Neural progenitor cell (in vitro differentiated cells): ENCODE results near the gene LGI1. TPM values are rescaled to one million over a fixed set of nuclear protein-coding genes. Genes with fewer than 3 reads are reported as not detected.

Source experiments
- DNase-seq: peaks from one replicate; pipeline ENCODE4 v3.0.0-alpha.2; 2016; ENCODE audit warnings: low spot score
- H2AFZ ChIP-seq: fragments of 200-600 bp; sonication (generic); replicated peaks from 2 replicates; pipeline ENCODE4 v1.6.1; 2016; ENCODE audit warnings: antibody characterized with exemption
- H3F3A ChIP-seq: fragments of 200-600 bp; sonication (generic); 2 replicates; pipeline ENCODE4 v1.6.1; 2016; ENCODE audit warnings: antibody characterized with exemption, low read depth
- H3K27ac ChIP-seq: fragments of 200-600 bp; sonication (generic); 2 replicates; pipeline ENCODE4 v1.5.1; 2016; ENCODE audit warnings: mild to moderate bottlenecking
- H3K27me3 ChIP-seq: fragments of 200-600 bp; sonication (generic); 2 replicates; pipeline ENCODE4 v1.6.1; 2016; ENCODE audit warnings: mild to moderate bottlenecking, moderate library complexity
- H3K36me3 ChIP-seq: fragments of 200-600 bp; sonication (generic); 2 replicates; pipeline ENCODE4 v1.5.1; 2016
- H3K4me1 ChIP-seq: fragments of 200-600 bp; sonication (generic); 2 replicates; pipeline ENCODE4 v1.6.1; 2016; ENCODE audit warnings: mixed run types
- H3K4me2 ChIP-seq: fragments of 200-600 bp; sonication (generic); 2 replicates; pipeline ENCODE4 v1.6.1; 2016
- H3K4me3 ChIP-seq: fragments of 200-600 bp; sonication (generic); 2 replicates; pipeline ENCODE4 v1.5.1; 2016
- H3K79me2 ChIP-seq: fragments of 200-600 bp; sonication (generic); 2 replicates; pipeline ENCODE4 v1.6.1; 2016; ENCODE audit warnings: low read depth
- H3K9ac ChIP-seq: fragments of 200-600 bp; sonication (generic); 2 replicates; pipeline ENCODE4 v1.6.1; 2016
- H3K9me3 ChIP-seq: fragments of 200-600 bp; sonication (generic); 2 replicates; pipeline ENCODE4 v1.5.1; 2016; ENCODE audit warnings: low read depth
- H4K20me1 ChIP-seq: fragments of 200-600 bp; sonication (generic); 2 replicates; pipeline ENCODE4 v1.6.1; 2016; ENCODE audit warnings: low read depth
- H3K27ac Mint-ChIP-seq: 3 replicates; pipeline ENCODE4 v1.8.0; 2021; ENCODE audit warnings: mixed read lengths
- H3K27me3 Mint-ChIP-seq: 2 replicates; pipeline ENCODE4 v1.8.0; 2022; ENCODE audit warnings: low read depth, mild to moderate bottlenecking, inconsistent platforms, moderate library complexity, mixed read lengths; ENCODE audit not compliant: insufficient read depth
- H3K36me3 Mint-ChIP-seq: 3 replicates; pipeline ENCODE4 v1.8.0; 2021; ENCODE audit warnings: mixed read lengths
- H3K4me1 Mint-ChIP-seq: 3 replicates; pipeline ENCODE4 v1.8.0; 2021; ENCODE audit warnings: mixed read lengths
- H3K4me3 Mint-ChIP-seq: 3 replicates; pipeline ENCODE4 v1.8.0; 2021; ENCODE audit warnings: mild to moderate bottlenecking, moderate library complexity, mixed read lengths
- H3K9me3 Mint-ChIP-seq: 3 replicates; pipeline ENCODE4 v1.8.0; 2020; ENCODE audit warnings: mixed read lengths
- EZH2 ChIP-seq: fragments of 200-600 bp; sonication (generic); IDR thresholded peaks from 2 replicates; pipeline ENCODE4 v1.6.1; 2017; ENCODE audit warnings: antibody characterized with exemption, mild to moderate bottlenecking, moderate library complexity
- EZH2phosphoT487 ChIP-seq: fragments of 200-600 bp; sonication (generic); IDR thresholded peaks from 2 replicates; pipeline ENCODE4 v1.6.1; 2017; ENCODE audit warnings: antibody characterized with exemption
- total RNA-seq: library from RNA; depleted of rRNA; stranded (reverse); fragments of >200 nt; gene quantifications from 2 replicates; pipeline ENCODE4 v1.2.3, GENCODE V29; 2015; ENCODE audit warnings: low replicate concordance
- TF ChIP-seq, protein P1 (sequence below): fragments of 200-600 bp; sonication (generic); IDR thresholded peaks from 2 replicates; pipeline ENCODE4 v1.5.1; 2017; ENCODE audit warnings: antibody characterized with exemption, mild to moderate bottlenecking

LGI1 gene
- total RNA-seq, 1 donor from 2014 or later: 20.2 TPM

DNA sequence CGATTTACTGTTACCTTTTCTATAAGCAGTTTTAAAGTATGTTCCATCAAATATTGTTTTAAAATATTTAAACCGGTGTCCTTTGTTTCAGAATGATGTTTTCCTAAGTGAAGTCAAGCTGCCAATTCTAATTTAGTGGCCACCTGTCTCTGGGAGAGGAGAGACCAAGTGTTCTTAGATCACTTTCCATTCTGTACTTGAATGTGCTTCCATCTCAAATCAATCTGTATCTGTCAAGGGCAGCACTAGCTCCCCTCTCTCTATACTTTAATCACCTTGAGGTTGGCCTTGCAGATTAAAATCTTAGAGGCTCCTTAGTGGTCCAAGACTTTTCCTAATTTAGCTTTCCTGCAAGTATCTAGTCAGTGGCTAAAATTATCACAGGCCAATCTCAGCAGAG lies 49.6 kb downstream of the LGI1 start:
- no peak overlapping the region for H3K4me3 ChIP-seq
- TF ChIP-seq EZH2phosphoT487: no peak
- TF ChIP-seq, protein P1, sequence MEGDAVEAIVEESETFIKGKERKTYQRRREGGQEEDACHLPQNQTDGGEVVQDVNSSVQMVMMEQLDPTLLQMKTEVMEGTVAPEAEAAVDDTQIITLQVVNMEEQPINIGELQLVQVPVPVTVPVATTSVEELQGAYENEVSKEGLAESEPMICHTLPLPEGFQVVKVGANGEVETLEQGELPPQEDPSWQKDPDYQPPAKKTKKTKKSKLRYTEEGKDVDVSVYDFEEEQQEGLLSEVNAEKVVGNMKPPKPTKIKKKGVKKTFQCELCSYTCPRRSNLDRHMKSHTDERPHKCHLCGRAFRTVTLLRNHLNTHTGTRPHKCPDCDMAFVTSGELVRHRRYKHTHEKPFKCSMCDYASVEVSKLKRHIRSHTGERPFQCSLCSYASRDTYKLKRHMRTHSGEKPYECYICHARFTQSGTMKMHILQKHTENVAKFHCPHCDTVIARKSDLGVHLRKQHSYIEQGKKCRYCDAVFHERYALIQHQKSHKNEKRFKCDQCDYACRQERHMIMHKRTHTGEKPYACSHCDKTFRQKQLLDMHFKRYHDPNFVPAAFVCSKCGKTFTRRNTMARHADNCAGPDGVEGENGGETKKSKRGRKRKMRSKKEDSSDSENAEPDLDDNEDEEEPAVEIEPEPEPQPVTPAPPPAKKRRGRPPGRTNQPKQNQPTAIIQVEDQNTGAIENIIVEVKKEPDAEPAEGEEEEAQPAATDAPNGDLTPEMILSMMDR: no peak
- no peak for TF ChIP-seq EZH2
- H3F3A ChIP-seq: peaks cover 33% of the 10 kb centered on the region
- no peaks in the 10 kb centered on the region for H4K20me1 ChIP-seq
- Mint-ChIP-seq H3K4me1 (peaks cover 24% of the 10 kb centered on the region), H3K27ac (no peak overlapping the region), H3K9me3 (peaks cover 3% of the 10 kb centered on the region), H3K36me3 (no peaks in the 10 kb centered on the region), H3K4me3 (no peak overlapping the region), H3K27me3 (no peaks in the 10 kb centered on the region)
- no peak overlapping the region for H2AFZ ChIP-seq
- no peak overlapping the region for H3K4me2 ChIP-seq
- H3K9ac ChIP-seq: no peak overlapping the region
- H3K4me1 ChIP-seq: peaks cover 29% of the 10 kb centered on the region
- no peaks in the 10 kb centered on the region for H3K9me3 ChIP-seq
- H3K79me2 ChIP-seq: no peaks in the 10 kb centered on the region
- no peaks in the 10 kb centered on the region for H3K27me3 ChIP-seq
- H3K27ac ChIP-seq: no peak overlapping the region
- no peaks in the 10 kb centered on the region for H3K36me3 ChIP-seq
- DNase-seq: no peak

- Histone ChIP-seq H3K9me3 (no peaks in the 10 kb centered on the region), H2AFZ (no peak overlapping the region), H3K4me1 (peaks cover 18% of the 10 kb centered on the region), H3K79me2 (no peaks in the 10 kb centered on the region), H4K20me1 (no peaks in the 10 kb centered on the region), H3K27me3 (peaks cover 16% of the 10 kb centered on the region), H3F3A (peaks cover 22% of the 10 kb centered on the region), H3K4me3 (no peak overlapping the region), H3K9ac (no peak overlapping the region), H3K4me2 (no peak overlapping the region), H3K27ac (no peak overlapping the region), H3K36me3 (no peaks in the 10 kb centered on the region)
- peaks cover 29% of the 10 kb centered on the region for H3K4me1 Mint-ChIP-seq
- H3K4me3 Mint-ChIP-seq: no peak overlapping the region
- no peaks in the 10 kb centered on the region for H3K36me3 Mint-ChIP-seq
- TF ChIP-seq, protein P1: no peak
- TF ChIP-seq EZH2 (no peak), EZH2phosphoT487 (no peak)
- no peak for DNase-seq
- H3K9me3 Mint-ChIP-seq: peaks cover 3% of the 10 kb centered on the region
- H3K27ac Mint-ChIP-seq: no peak overlapping the region
- no peaks in the 10 kb centered on the region for H3K27me3 Mint-ChIP-seq
These were observed 55.1 kb downstream of the LGI1 start for GRCh38 chr10:93812659-93813338.

- Histone ChIP-seq H3K4me1 (peaks cover 18% of the 10 kb centered on the region), H3K27me3 (peaks cover 23% of the 10 kb centered on the region), H3F3A (peaks cover 22% of the 10 kb centered on the region), H4K20me1 (no peaks in the 10 kb centered on the region), H3K4me2 (no peak overlapping the region), H3K36me3 (no peaks in the 10 kb centered on the region), H3K27ac (no peak overlapping the region), H3K9me3 (no peaks in the 10 kb centered on the region), H2AFZ (no peak overlapping the region), H3K9ac (no peak overlapping the region), H3K79me2 (no peaks in the 10 kb centered on the region), H3K4me3 (no peak overlapping the region)
- H3K4me1 Mint-ChIP-seq: peaks cover 27% of the 10 kb centered on the region
- no peaks in the 10 kb centered on the region for H3K27me3 Mint-ChIP-seq
- TF ChIP-seq, protein P1: peak; percentile 70
- no peak for TF ChIP-seq EZH2phosphoT487
- peak overlapping the region; percentile 80 for H3K27ac Mint-ChIP-seq
- DNase-seq: peak; percentile 68
- H3K4me3 Mint-ChIP-seq: no peak overlapping the region
- no peaks in the 10 kb centered on the region for H3K36me3 Mint-ChIP-seq
- H3K9me3 Mint-ChIP-seq: no peaks in the 10 kb centered on the region
These were observed 56.0 kb downstream of the LGI1 start for GRCh38 chr10:93813507-93814465.
